A204.1 (cell line): ENCODE measurements around the gene COL6A2.

ENCODE experiments used
- FAIRE-seq: peaks from 2 replicates; lab custom pipeline; 2012; peaks lifted over from hg19 to GRCh38; lab: Jason Lieb, UNC

Gene COL6A2

GRCh38 chr21:46178961-46179360 lies 81.0 kb downstream of the COL6A2 start:
- FAIRE-seq, result no peak
